Measurements from ENCODE around the gene ATG101.

The ATG101 gene

GRCh38 chr12:52069327-52070184 lies at the start of gene ATG101:
TSS of gene ATG101 (plus strand) at chr12:52069978. CDS start at chr12:52073651, 3,673 bp downstream.
- DNase-seq = peak; percentile 76

GRCh38 chr12:52020539-52021336 lies 49.0 kb upstream of the ATG101 start:
- DNase-seq = peak; percentile 21

DNA sequence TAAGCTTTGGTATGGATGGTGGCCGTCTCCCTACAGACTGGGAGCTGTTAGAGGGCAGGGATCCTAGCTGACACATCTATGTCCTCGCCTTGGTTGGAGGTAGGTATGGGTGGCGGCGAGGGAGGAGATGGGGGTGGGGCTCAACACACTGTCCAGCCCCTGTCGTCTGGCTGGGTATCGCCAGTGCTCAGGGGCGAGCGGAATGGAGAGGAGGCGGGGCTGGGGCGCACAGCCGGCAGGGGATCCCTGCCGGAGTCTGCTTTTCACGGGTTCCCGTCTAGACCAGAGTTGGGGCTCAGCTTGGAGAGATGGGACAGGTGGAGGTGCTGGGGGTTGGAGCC lies 47.0 kb upstream of the ATG101 start:
- no peak for DNase-seq

- DNase-seq = peak; percentile 40
Observed at GRCh38 chr12:52023182-52023975, 46.4 kb upstream of the ATG101 start.

DNA sequence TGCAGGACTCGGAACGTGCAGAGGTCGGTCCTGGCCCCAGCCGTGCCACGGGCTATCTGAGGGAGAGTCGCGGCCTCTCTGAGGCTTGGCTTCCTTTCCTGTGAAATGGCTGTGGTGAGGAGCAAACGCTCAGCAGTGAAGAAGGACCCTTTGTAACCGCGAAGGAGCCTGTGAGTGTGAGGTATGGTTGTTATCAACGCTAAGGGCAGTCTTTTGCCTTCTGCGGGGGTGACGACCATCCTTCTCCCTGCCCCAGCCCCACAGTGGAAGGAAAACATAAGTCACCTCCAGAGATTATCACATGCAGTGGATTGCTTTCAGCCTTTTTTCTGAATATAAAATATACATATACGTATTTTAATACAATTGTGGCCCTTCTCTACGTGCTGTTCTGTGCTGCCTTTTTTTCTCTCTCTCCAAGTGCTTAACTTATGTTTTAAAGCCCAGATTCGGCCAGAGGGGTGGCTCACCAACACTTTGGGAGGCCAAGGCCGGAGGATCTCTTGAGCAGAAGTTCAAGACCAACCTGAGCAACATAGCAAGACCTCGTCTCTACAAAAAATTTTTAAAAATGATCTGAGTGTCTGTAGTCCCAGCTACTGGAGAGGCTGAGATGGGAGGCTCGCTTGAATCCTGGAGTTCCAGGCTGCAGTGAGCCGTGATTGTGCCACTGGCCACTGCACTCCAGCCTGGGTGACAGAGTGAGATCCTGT lies 45.6 kb upstream of the ATG101 start:
- no peak for DNase-seq

DNA sequence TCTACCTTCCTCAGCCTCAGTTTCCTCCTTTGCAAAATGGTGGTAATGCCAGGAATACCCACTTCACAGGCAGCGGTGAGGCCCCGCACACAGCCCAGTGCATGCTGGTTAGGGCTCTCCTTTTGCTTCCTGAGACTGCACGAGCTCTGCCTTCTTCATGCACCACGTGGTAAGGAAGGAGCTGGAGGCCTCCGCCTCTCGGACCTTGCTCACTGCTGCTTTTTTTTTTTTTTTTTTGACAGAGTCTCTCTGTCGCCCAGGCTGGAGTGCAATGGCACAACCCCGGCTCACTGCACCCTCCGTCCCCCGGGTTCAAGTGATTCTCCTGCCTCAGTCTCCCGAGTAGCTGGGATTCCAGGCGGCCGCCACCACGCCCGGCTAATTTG lies 44.9 kb upstream of the ATG101 start:
- DNase-seq = no peak

DNA sequence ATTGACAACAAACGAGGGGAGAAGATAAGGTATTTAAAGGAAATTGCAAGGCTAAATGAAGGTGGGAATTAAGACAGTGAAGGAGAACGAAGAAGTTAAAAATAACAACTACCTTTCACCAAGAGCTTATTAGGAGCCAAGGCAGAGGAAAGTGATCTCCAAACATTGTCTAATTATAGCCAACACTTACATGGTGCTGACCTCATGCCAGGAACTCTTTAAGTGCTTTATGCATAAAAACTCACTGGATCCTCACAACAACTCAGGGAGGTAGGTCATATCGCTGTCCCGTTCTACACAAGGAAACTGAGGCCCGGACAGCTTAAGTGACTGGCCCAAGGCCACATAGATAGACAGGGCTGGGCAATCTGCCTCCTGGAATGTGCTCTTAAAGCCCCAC lies 43.5 kb upstream of the ATG101 start:
- DNase-seq = no peak

DNA sequence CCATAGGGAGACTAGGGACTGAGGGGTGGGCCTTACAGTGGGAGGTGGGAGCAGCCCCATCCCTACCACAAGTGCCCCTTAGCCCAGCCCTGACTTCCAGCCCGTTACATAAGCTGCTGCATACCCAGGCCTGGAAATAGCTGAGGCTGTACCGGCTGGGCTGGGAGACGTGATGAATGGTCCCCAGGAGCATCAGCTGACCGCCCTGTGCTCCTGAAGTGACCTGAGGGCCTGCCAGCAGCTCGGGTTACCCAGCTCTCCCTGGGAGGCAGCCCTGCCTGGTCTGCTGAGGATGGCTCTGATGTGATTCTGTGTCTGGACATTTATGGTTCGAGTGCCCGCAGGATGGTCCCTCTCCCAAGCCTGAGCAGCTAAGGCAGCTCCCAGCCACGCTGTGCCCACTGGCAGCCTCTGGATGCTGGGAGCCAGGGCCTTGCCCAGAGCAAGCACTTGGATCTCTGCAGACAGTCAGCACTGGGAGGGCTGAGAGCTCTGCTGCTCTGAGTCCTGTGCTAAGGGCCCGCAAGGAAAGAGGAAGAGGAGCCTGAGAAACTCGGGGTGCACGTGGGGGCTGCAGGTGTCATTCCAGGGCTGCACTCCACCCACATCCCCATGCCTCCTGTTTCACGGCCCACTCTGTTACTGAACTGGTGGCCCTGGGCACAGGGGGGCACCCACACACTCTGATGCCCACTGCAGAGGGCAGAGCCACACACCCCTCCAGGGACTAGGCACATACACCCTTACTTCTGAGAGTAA lies 42.5 kb upstream of the ATG101 start:
- no peak for DNase-seq

- no peak for DNase-seq
Observed at GRCh38 chr12:52029685-52030084, 40.1 kb upstream of the ATG101 start.

- no peak for DNase-seq
Observed at GRCh38 chr12:52032446-52032803, 37.4 kb upstream of the ATG101 start.

- peak; percentile 87 for DNase-seq
Observed at GRCh38 chr12:52032804-52033445, 36.9 kb upstream of the ATG101 start.

DNA sequence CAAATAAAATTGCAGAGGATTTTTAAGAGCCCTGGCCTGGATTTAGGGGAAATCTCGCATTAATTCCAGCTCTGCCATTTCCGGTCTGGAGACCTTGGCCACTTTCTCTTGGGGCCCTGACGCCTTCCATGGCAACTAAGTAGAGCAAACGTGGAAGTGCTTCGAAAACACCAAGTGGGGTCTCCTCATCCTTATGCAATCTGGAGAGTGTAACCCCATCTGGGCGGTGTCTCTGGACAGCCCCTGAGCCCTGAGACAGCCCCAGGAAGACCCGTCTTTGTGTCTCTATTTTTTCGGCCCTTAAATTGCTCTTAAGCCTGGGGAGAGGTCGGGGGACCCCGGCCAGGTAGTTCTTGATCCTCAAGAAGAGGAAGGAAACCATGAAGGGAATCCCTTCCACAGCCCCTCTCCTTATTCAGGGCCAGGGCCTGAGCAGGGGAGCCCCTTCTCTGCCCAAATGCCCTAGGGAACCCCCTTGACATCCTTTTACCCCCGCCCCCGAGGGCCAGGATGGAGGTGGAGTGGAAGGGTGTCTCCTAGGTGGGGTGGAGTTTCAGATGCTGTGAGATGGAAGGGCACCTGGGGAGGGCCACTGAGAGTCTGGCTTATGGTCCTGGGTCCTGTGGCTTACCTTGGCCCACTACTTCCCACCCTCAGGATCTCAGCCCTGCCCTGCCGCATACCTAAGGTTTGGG lies 36.2 kb upstream of the ATG101 start:
- no peak for DNase-seq

GRCh38 chr12:52035190-52035589 lies 34.6 kb upstream of the ATG101 start:
- DNase-seq = no peak

DNA sequence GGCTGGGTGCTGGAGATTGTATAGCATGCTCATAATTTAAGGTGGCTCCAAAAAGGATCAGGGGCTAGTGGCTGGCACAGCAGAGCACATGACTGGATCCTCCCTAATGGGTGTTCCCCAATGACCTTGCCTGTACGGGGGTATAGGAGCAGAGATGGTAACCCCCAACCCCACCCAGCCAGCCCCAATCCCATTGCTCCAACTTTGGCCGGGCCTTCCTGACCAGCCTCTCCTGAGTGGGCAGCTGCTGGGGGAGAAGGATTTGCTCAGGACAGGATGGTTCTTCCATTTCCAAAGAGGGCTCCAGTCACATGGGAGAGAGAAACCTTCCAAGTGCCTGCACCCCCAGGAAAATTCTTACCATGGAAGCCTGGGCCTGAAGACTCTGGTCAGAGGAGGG lies 33.9 kb upstream of the ATG101 start:
- DNase-seq = no peak

- no peak for DNase-seq
Observed at GRCh38 chr12:52036587-52037171, 33.1 kb upstream of the ATG101 start.

GRCh38 chr12:52037248-52037861 lies 32.4 kb upstream of the ATG101 start:
- DNase-seq = no peak

GRCh38 chr12:52038447-52038846 lies 31.3 kb upstream of the ATG101 start:
- DNase-seq = no peak

- no peak for DNase-seq
Observed at GRCh38 chr12:52041035-52041434, 28.7 kb upstream of the ATG101 start.

DNA sequence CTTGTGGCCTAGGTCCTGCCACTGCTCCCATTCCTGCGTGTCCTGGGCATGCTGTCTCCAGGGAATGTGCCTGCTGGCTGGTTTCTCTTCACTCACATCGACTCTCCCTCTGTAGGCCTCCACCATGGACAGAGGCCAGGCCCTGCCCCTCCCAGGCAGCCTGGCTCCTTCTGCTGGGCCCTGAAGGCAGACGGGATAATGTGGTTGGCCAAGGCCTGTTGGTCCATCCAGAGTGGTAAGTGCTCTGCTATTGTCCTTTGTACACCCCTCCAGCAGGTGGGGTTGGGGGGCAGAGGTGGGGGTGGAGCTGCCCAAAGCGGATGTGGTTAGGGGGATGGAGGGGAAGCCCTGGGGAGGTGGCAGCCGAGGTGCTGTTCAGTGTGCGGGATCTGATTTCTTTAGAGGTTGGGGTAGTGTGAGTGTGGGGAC lies 28.1 kb upstream of the ATG101 start:
- DNase-seq = no peak

All from NCI-H1694 (cell line).